HG03571 (cell line): ENCODE results near the gene MAP2K3.
A peak's percentile ranks its signal among the peaks of the same experiment; 100 is the strongest.

Experiments
- ATAC-seq: cut with Tn5 transposase; IDR thresholded peaks from one replicate; pipeline ENCODE4 v1.9.1; 2021; ENCODE audit not compliant: unreplicated experiment

The MAP2K3 gene

GRCh38 chr17:21252796-21253645, 31.5 kb upstream of the MAP2K3 start, which contains the start of gene NATD1:
Gene NATD1, minus strand, starts transcription at chr17:21253410. Its CDS starts 146 bp downstream, at chr17:21253264.
- ATAC-seq, result peak; percentile 54

GRCh38 chr17:21253646-21254441, 30.7 kb upstream of the MAP2K3 start:
- ATAC-seq, result no peak

- ATAC-seq, result no peak
These were observed 25.9 kb upstream of the MAP2K3 start for GRCh38 chr17:21258593-21258992.

GRCh38 chr17:21262259-21262993, 22.1 kb upstream of the MAP2K3 start:
- no peak for ATAC-seq

- no peak for ATAC-seq
These were observed 21.1 kb upstream of the MAP2K3 start for GRCh38 chr17:21263376-21263775.

GRCh38 chr17:21268596-21269188, 15.8 kb upstream of the MAP2K3 start:
- no peak for ATAC-seq

- no peak for ATAC-seq
These were observed 15.1 kb upstream of the MAP2K3 start for GRCh38 chr17:21269394-21269793.

GRCh38 chr17:21271454-21272183, 12.9 kb upstream of the MAP2K3 start:
- no peak for ATAC-seq

- no peak for ATAC-seq
These were observed 12.3 kb upstream of the MAP2K3 start for GRCh38 chr17:21272250-21272649.

- no peak for ATAC-seq
These were observed 11.4 kb upstream of the MAP2K3 start for GRCh38 chr17:21272881-21273792.

- no peak for ATAC-seq
These were observed 9.4 kb upstream of the MAP2K3 start for GRCh38 chr17:21275047-21275578.

GRCh38 chr17:21275579-21276263, 8.8 kb upstream of the MAP2K3 start:
- peak; percentile 91 for ATAC-seq

- ATAC-seq, result no peak
These were observed 8.3 kb upstream of the MAP2K3 start for GRCh38 chr17:21276264-21276588.

GRCh38 chr17:21277332-21277731, 7.2 kb upstream of the MAP2K3 start:
- no peak for ATAC-seq

- no peak for ATAC-seq
These were observed 5.9 kb upstream of the MAP2K3 start for GRCh38 chr17:21278450-21279197.

GRCh38 chr17:21279198-21279535, 5.3 kb upstream of the MAP2K3 start:
- no peak for ATAC-seq

- ATAC-seq, result no peak
These were observed 4.9 kb upstream of the MAP2K3 start for GRCh38 chr17:21279582-21279981.

GRCh38 chr17:21280081-21280518, 4.4 kb upstream of the MAP2K3 start:
- ATAC-seq, result peak; percentile 35
